Liver (tissue), 9 donors: ENCODE results near the gene BCL3. TPM values are rescaled to one million over a fixed set of nuclear protein-coding genes. Genes with fewer than 3 reads are reported as not detected.
"Not testable (repeated sequence)": the region's sequence is repeated elsewhere in the genome, so short reads cannot be mapped to it uniquely, and the experiment has no call there.

Experiments
- DNase-seq: peaks from one replicate; pipeline ENCODE4 v3.0.0-alpha.2; 2017; ENCODE audit warnings: low spot score
- H3K27ac ChIP-seq, 2 donors: one replicate each; pipeline ENCODE4 v1.7.0; 2013; ENCODE audit warnings: inconsistent platforms in 2 of 2, low read length in 2 of 2, control low read depth in 1 of 2, low read depth in 1 of 2, mild to moderate bottlenecking in 1 of 2
- H3K27me3 ChIP-seq, 4 donors: one replicate each; pipeline versions ENCODE4 v1.6.1 to v1.7.0; 2013; ENCODE audit warnings: low read length in 3 of 4, inconsistent platforms in 1 of 4, mild to moderate bottlenecking in 1 of 4, moderate library complexity in 1 of 4; ENCODE audit not compliant: control insufficient read depth in 4 of 4, insufficient read depth in 4 of 4
- H3K36me3 ChIP-seq, 4 donors: one replicate each; pipeline versions ENCODE4 v1.6.1 to v1.7.0; 2013; ENCODE audit warnings: low read length in 3 of 4, mild to moderate bottlenecking in 3 of 4, low read depth in 1 of 4, moderate library complexity in 1 of 4; ENCODE audit not compliant: control insufficient read depth in 4 of 4, insufficient read depth in 3 of 4
- H3K4me1 ChIP-seq, 4 donors: one replicate each; pipeline versions ENCODE4 v1.6.1 to v1.7.0; 2013; ENCODE audit warnings: low read length in 3 of 4, mild to moderate bottlenecking in 3 of 4, moderate library complexity in 1 of 4; ENCODE audit not compliant: control insufficient read depth in 4 of 4, insufficient read depth in 4 of 4
- H3K4me3 ChIP-seq, 3 donors: one replicate each; pipeline versions ENCODE4 v1.6.1 to v1.7.0; 2013; ENCODE audit warnings: low read length in 3 of 3, control low read depth in 1 of 3, low read depth in 1 of 3, mild to moderate bottlenecking in 1 of 3
- H3K9ac ChIP-seq, 2 donors: one replicate each; pipeline ENCODE4 v1.7.0; 2013; ENCODE audit warnings: low read length in 2 of 2, mild to moderate bottlenecking in 2 of 2, moderate library complexity in 2 of 2, control low read depth in 1 of 2, low read depth in 1 of 2
- H3K9me3 ChIP-seq, 4 donors: one replicate each; pipeline versions ENCODE4 v1.6.1 to v1.7.0; 2013; ENCODE audit warnings: low read length in 3 of 4; ENCODE audit not compliant: control insufficient read depth in 4 of 4
- EGR1 ChIP-seq, 2 donors: IDR thresholded peaks; 2 replicates each; pipeline ENCODE4 v1.6.1; 2016 to 2018; ENCODE audit warnings: antibody characterized with exemption in 2 of 2, low read depth in 2 of 2
- FOXA1 ChIP-seq: IDR thresholded peaks from 2 replicates; pipeline ENCODE4 v1.6.1; 2016; ENCODE audit warnings: antibody characterized with exemption
- FOXA2 ChIP-seq: IDR thresholded peaks from 2 replicates; pipeline ENCODE4 v1.6.1; 2016; ENCODE audit warnings: antibody characterized with exemption
- GABPA ChIP-seq, 2 donors: IDR thresholded peaks in 1 of 2; conservative IDR thresholded peaks in 1 of 2; 2 replicates each; pipeline ENCODE4 v1.6.1; 2016; ENCODE audit warnings: antibody characterized with exemption in 2 of 2, mild to moderate bottlenecking in 1 of 2, moderate library complexity in 1 of 2
- HNF4A ChIP-seq, 2 donors: conservative IDR thresholded peaks; 2 replicates each; pipeline ENCODE4 v1.6.1; 2016; ENCODE audit warnings: antibody characterized with exemption in 2 of 2, mild to moderate bottlenecking in 2 of 2
- HNF4G ChIP-seq: IDR thresholded peaks from 2 replicates; pipeline ENCODE4 v1.6.1; 2016; ENCODE audit warnings: antibody characterized with exemption
- JUND ChIP-seq, 2 donors: IDR thresholded peaks; 2 replicates each; pipeline ENCODE4 v1.6.1; 2016; ENCODE audit warnings: antibody characterized with exemption in 2 of 2
- NR2F2 ChIP-seq: IDR thresholded peaks from 2 replicates; pipeline ENCODE4 v1.6.1; 2016; ENCODE audit warnings: antibody characterized with exemption
- RAD21 ChIP-seq, 2 donors: IDR thresholded peaks; 2 replicates each; pipeline ENCODE4 v1.6.1; 2016; ENCODE audit warnings: antibody characterized with exemption in 2 of 2, mild to moderate bottlenecking in 2 of 2
- RXRA ChIP-seq, 2 donors: IDR thresholded peaks; 2 replicates each; pipeline ENCODE4 v1.6.1; 2017 to 2018; ENCODE audit warnings: antibody characterized with exemption in 2 of 2, mild to moderate bottlenecking in 1 of 2
- SP1 ChIP-seq: IDR thresholded peaks from 2 replicates; pipeline ENCODE4 v1.6.1; 2018; ENCODE audit warnings: antibody characterized with exemption, mild to moderate bottlenecking
- TAF1 ChIP-seq: conservative IDR thresholded peaks from 2 replicates; pipeline ENCODE4 v1.6.1; 2016; ENCODE audit warnings: antibody characterized with exemption, mild to moderate bottlenecking
- WGBS: extraction: QIAGEN DNeasy Blood & Tissue Kit; methylation state at CpG from one replicate; pipeline ENCODE4 v1.1.7; 2013; 5-methylcytosine and 5-hydroxymethylcytosine counted together
- polyA plus RNA-seq, 2 donors: library from polyadenylated mRNA; stranded (reverse) in 1 of 2; unstranded in 1 of 2; fragments of 200-250 nt in 1 of 2; fragments of >200 nt in 1 of 2; fragmentation: Nextera tagmentation in 1 of 2; extraction: Ambion mirVana in 1 of 2; gene quantifications; one replicate each; pipeline versions ENCODE4 v1.2.1 to v1.2.3, GENCODE V29; 2013 to 2015
- total RNA-seq, 2 donors: library from RNA; depleted of rRNA; stranded (reverse); fragments of >200 nt; gene quantifications; one replicate each; pipeline ENCODE4 v1.2.3, GENCODE V29; 2014
- TF ChIP-seq, protein P1 (sequence below): fragments of 150-350 bp; IDR thresholded peaks from 2 replicates; pipeline ENCODE4 v1.5.1; 2017; ENCODE audit warnings: improper control_type of control experiment, low read depth, low read length; ENCODE audit not compliant: missing input control
- TF ChIP-seq, protein P2 (sequence below): IDR thresholded peaks from 2 replicates; pipeline ENCODE4 v1.6.1; 2016; ENCODE audit warnings: antibody characterized with exemption
- TF ChIP-seq, protein P3 (sequence below): IDR thresholded peaks from 2 replicates; pipeline ENCODE4 v1.6.1; 2016; ENCODE audit warnings: antibody characterized with exemption
- TF ChIP-seq, protein P4 (sequence below): IDR thresholded peaks from 2 replicates; pipeline ENCODE4 v1.6.1; 2016; ENCODE audit warnings: antibody characterized with exemption
- TF ChIP-seq, protein P5 (sequence below): IDR thresholded peaks from 2 replicates; pipeline ENCODE4 v1.6.1; 2016; ENCODE audit warnings: antibody characterized with exemption, mild to moderate bottlenecking
- donor health status: healthy.
- donor health status: healthy.
- donor health status: healthy.
- donor health status: healthy.
- donor health status: healthy.

Gene BCL3
- total and polyA plus RNA-seq, 4 donors: 4.5 to 63.6 (median 19.7) TPM

DNA sequence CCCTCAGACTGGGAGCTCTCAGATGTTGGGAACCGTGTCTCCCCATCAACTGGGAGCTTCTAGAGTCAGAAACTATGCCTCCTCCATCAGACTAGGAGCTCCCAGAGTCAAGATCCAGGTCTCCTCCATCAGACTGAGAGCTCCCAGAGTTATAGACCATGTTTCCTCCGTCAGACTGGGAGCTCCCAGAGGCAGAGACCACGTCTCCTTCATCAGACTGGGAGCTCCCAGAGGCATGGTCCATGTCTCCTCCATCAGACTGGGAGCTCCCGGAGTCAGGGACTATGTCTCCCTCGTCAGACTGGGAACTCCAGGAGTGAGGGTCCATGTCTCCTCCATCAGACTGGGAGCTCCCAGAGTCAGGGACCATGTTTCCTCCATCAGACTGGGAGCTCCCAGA, 39.6 kb upstream of the BCL3 start (continued):
- TF ChIP-seq, protein P1, sequence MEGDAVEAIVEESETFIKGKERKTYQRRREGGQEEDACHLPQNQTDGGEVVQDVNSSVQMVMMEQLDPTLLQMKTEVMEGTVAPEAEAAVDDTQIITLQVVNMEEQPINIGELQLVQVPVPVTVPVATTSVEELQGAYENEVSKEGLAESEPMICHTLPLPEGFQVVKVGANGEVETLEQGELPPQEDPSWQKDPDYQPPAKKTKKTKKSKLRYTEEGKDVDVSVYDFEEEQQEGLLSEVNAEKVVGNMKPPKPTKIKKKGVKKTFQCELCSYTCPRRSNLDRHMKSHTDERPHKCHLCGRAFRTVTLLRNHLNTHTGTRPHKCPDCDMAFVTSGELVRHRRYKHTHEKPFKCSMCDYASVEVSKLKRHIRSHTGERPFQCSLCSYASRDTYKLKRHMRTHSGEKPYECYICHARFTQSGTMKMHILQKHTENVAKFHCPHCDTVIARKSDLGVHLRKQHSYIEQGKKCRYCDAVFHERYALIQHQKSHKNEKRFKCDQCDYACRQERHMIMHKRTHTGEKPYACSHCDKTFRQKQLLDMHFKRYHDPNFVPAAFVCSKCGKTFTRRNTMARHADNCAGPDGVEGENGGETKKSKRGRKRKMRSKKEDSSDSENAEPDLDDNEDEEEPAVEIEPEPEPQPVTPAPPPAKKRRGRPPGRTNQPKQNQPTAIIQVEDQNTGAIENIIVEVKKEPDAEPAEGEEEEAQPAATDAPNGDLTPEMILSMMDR: no peak
- TF ChIP-seq NR2F2 (no peak), GABPA (IDR thresholded peaks at IDR 0.05 in 1 of 2, conservative IDR thresholded peaks at IDR 0.05 in 1 of 2) (no peak), JUND (IDR thresholded peaks at IDR 0.05) (no peak), HNF4G (no peak), EGR1 (IDR thresholded peaks at IDR 0.05; ENCODE audit: low read depth in 2 of 2) (no peak), FOXA2 (no peak), RXRA (IDR thresholded peaks at IDR 0.05) (no peak), HNF4A (conservative IDR thresholded peaks at IDR 0.05) (no peak), RAD21 (IDR thresholded peaks at IDR 0.05) (no peak), TAF1 (no peak)
- TF ChIP-seq, protein P2, sequence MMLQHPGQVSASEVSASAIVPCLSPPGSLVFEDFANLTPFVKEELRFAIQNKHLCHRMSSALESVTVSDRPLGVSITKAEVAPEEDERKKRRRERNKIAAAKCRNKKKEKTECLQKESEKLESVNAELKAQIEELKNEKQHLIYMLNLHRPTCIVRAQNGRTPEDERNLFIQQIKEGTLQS: no peak
- TF ChIP-seq, protein P3, sequence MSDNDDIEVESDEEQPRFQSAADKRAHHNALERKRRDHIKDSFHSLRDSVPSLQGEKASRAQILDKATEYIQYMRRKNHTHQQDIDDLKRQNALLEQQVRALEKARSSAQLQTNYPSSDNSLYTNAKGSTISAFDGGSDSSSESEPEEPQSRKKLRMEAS: no peak

DNA sequence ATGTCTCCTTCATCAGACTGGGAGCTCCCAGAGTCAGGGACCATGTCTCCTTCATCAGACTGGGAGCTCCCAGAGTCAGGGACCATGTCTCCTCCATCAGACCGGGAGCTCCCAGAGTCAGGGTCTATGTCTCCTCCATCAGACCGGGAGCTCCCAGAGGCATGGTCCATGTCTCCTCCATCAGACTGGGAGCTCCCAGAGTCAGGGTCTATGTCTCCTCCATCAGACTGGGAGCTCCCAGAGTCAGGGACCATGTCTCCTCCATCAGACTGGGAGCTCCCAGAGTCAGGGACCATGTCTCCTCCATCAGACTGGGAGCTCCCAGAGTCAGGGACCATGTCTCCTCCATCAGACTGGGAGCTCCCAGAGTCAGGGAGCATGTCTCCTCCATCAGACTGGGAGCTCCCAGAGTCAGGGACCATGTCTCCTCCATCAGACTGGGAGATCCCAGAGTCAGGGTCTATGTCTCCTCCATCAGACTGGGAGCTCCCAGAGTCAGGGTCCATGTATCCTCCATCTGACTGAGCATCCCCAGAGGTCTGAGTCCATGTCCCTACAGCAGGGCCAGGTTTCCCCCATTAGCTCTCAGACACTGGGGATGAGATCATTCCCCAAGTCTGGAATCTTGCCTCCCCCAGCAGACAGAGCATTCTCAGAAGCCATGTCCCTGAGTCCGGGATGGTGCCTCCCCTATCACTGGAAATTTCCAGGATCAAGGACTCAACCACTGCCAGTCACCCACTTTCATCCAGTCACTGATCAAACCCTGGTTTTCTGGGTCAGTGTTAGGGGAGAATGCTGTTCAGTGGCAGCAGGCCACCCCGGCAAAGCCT, 38.9 kb upstream of the BCL3 start:
- not testable (repeated sequence) for DNase-seq, H3K4me1 ChIP-seq, H3K36me3 ChIP-seq, H3K27me3 ChIP-seq, H3K9ac ChIP-seq, H3K9me3 ChIP-seq, H3K4me3 ChIP-seq, H3K27ac ChIP-seq
- WGBS: 93% methylated on average over 4 of the region's 4 CpGs

DNA sequence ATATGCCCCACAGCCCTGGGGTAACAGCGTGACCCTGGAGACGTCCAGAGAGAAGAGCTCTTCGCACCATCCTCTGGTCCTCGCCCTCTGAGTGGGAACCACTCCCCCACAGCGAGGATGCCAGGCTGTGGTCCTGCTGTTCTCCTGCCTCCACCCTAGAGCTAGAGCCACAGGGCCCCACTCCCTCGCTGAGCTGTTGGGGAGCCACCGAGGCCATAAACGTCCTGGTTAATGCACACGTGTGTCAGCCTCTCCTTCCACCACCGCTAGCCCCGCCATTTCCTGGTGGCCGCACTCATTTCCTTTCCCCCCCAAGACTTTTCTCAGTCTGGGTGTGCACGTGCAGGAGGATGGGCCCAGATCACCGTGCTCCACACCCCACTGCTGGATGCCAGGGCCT, 38.0 kb upstream of the BCL3 start:
- Histone ChIP-seq H3K36me3 (peaks cover 0 to 6% (median 4%) of the 10 kb centered on the region in 4 donors), H3K27me3 (no peaks in the 10 kb centered on the region), H3K9me3 (peaks cover 0 to 3% (median 0%) of the 10 kb centered on the region in 4 donors), H3K27ac (no peak overlapping the region), H3K4me3 (no peak overlapping the region), H3K9ac (no peak overlapping the region), H3K4me1 (no peaks in the 10 kb centered on the region)
- 73% methylated on average over 14 of the region's 14 CpGs for WGBS
- no peak for DNase-seq
- TF ChIP-seq FOXA1 (no peak), JUND (IDR thresholded peaks at IDR 0.05) (no peak), SP1 (no peak), FOXA2 (no peak)
- TF ChIP-seq, protein P3: no peak
- TF ChIP-seq, protein P4, sequence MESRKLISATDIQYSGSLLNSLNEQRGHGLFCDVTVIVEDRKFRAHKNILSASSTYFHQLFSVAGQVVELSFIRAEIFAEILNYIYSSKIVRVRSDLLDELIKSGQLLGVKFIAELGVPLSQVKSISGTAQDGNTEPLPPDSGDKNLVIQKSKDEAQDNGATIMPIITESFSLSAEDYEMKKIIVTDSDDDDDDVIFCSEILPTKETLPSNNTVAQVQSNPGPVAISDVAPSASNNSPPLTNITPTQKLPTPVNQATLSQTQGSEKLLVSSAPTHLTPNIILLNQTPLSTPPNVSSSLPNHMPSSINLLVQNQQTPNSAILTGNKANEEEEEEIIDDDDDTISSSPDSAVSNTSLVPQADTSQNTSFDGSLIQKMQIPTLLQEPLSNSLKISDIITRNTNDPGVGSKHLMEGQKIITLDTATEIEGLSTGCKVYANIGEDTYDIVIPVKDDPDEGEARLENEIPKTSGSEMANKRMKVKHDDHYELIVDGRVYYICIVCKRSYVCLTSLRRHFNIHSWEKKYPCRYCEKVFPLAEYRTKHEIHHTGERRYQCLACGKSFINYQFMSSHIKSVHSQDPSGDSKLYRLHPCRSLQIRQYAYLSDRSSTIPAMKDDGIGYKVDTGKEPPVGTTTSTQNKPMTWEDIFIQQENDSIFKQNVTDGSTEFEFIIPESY: no peak
- TF ChIP-seq, protein P5, sequence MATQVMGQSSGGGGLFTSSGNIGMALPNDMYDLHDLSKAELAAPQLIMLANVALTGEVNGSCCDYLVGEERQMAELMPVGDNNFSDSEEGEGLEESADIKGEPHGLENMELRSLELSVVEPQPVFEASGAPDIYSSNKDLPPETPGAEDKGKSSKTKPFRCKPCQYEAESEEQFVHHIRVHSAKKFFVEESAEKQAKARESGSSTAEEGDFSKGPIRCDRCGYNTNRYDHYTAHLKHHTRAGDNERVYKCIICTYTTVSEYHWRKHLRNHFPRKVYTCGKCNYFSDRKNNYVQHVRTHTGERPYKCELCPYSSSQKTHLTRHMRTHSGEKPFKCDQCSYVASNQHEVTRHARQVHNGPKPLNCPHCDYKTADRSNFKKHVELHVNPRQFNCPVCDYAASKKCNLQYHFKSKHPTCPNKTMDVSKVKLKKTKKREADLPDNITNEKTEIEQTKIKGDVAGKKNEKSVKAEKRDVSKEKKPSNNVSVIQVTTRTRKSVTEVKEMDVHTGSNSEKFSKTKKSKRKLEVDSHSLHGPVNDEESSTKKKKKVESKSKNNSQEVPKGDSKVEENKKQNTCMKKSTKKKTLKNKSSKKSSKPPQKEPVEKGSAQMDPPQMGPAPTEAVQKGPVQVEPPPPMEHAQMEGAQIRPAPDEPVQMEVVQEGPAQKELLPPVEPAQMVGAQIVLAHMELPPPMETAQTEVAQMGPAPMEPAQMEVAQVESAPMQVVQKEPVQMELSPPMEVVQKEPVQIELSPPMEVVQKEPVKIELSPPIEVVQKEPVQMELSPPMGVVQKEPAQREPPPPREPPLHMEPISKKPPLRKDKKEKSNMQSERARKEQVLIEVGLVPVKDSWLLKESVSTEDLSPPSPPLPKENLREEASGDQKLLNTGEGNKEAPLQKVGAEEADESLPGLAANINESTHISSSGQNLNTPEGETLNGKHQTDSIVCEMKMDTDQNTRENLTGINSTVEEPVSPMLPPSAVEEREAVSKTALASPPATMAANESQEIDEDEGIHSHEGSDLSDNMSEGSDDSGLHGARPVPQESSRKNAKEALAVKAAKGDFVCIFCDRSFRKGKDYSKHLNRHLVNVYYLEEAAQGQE: no peak
